ENCODE measurements around the gene CD37. TPM values are rescaled to one million over a fixed set of nuclear protein-coding genes. Genes with fewer than 3 reads are reported as not detected.

CD37 gene
- polyA plus RNA-seq, 1 of the 3 experiments (the other 2 are of a cell fraction): not detected

DNA sequence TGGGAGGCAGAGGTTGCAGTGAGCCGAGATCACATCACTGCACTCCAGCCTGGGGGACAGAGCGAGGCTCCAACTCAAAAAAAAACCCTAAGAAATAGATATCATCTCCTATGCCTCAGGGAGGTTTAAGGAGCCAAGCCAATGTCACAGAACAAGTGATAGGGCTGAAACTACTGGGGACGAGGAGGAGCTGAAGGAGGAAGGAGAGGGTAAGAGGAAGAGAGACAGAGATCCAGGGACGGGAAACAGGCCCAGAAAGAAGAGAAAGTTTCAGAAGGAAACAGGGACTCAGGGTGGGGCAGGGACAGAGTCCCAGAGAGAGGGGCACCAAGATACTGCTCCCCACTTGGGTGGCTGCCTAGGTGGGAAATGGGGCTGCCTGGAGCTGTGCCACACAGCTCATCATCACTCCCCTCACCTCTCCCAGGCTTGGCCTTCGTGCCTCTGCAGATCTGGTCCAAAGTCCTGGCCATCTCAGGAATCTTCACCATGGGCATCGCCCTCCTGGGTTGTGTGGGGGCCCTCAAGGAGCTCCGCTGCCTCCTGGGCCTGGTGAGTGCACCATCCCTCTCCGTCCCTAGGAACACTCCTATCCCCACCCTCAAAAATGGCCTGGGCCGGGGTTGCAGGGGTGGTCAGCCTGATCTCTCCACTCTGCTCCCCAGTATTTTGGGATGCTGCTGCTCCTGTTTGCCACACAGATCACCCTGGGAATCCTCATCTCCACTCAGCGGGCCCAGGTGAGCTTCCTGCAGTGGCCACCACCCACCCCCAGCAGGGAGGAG, 1.5 kb downstream of the CD37 start:
- Histone ChIP-seq H3K27ac (ENCODE audit: low read depth in 2 of 2, low read length in 1 of 2) (no peak overlapping the region), H3F3A (replicated peaks; ENCODE audit: insufficient read depth) (peaks cover 2% of the 10 kb centered on the region), H2AFZ (ENCODE audit: low read depth) (no peak overlapping the region), H3K4me2 (no peak overlapping the region), H3K79me2 (ENCODE audit: insufficient read depth) (no peaks in the 10 kb centered on the region), H3K9me3 (no peaks in the 10 kb centered on the region), H3K9ac (no peak overlapping the region), H4K20me1 (ENCODE audit: insufficient read depth) (peaks cover 2% of the 10 kb centered on the region; the same call in 1 of the 2 replicates), H3K36me3 (replicated peaks in 1 of 2; ENCODE audit: control insufficient read depth in 1 of 2, insufficient read depth in 2 of 2, low read length in 1 of 2) (peaks cover 0 to 9% of the 10 kb centered on the region in 2 experiments), H3K4me3 (ENCODE audit: low read depth in 2 of 2, low read length in 1 of 2) (no peak overlapping the region), H3K4me1 (ENCODE audit: control insufficient read depth in 1 of 2, insufficient read depth in 2 of 2, low read depth in 1 of 2, low read length in 1 of 2) (peaks cover 0 to 6% of the 10 kb centered on the region in 2 experiments; a peak in 1 of 4 replicates), H3K27me3 (ENCODE audit: insufficient read depth) (no peaks in the 10 kb centered on the region), H3K9me2 (no peaks in the 10 kb centered on the region)
- no peak for TF ChIP-seq SIN3A (IDR thresholded peaks at IDR 0.05; ENCODE audit: borderline replicate concordance, low read depth, low read length)
- no peak for TF ChIP-seq FOXM1 (IDR thresholded peaks at IDR 0.05; ENCODE audit: low read depth)
- TF ChIP-seq GATA2 (CRISPR knock-in tag; IDR thresholded peaks at IDR 0.05): no peak
- no peak for TF ChIP-seq FOSL2 (IDR thresholded peaks at IDR 0.05; ENCODE audit: borderline replicate concordance, low read depth)
- TF ChIP-seq, protein P1, sequence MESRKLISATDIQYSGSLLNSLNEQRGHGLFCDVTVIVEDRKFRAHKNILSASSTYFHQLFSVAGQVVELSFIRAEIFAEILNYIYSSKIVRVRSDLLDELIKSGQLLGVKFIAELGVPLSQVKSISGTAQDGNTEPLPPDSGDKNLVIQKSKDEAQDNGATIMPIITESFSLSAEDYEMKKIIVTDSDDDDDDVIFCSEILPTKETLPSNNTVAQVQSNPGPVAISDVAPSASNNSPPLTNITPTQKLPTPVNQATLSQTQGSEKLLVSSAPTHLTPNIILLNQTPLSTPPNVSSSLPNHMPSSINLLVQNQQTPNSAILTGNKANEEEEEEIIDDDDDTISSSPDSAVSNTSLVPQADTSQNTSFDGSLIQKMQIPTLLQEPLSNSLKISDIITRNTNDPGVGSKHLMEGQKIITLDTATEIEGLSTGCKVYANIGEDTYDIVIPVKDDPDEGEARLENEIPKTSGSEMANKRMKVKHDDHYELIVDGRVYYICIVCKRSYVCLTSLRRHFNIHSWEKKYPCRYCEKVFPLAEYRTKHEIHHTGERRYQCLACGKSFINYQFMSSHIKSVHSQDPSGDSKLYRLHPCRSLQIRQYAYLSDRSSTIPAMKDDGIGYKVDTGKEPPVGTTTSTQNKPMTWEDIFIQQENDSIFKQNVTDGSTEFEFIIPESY (IDR thresholded peaks at IDR 0.05; ENCODE audit: borderline replicate concordance, low read depth): no peak
- no peak for TF ChIP-seq TAF1 (IDR thresholded peaks at IDR 0.05; ENCODE audit: borderline replicate concordance, low read depth, low read length)
- no peak for TF ChIP-seq EP300 (IDR thresholded peaks at IDR 0.05; ENCODE audit: borderline replicate concordance in 1 of 2, low read depth in 1 of 2, low read length in 1 of 2)
- TF ChIP-seq JUND (IDR thresholded peaks at IDR 0.05): no peak
- TF ChIP-seq TCF12 (IDR thresholded peaks at IDR 0.05): no peak
- TF ChIP-seq, protein P2, sequence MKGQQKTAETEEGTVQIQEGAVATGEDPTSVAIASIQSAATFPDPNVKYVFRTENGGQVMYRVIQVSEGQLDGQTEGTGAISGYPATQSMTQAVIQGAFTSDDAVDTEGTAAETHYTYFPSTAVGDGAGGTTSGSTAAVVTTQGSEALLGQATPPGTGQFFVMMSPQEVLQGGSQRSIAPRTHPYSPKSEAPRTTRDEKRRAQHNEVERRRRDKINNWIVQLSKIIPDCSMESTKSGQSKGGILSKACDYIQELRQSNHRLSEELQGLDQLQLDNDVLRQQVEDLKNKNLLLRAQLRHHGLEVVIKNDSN (IDR thresholded peaks at IDR 0.05; ENCODE audit: borderline replicate concordance, low read depth): no peak
- no peak for TF ChIP-seq RAD21 (IDR thresholded peaks at IDR 0.05; ENCODE audit: low read length)
- no peak for TF ChIP-seq CHD2 (IDR thresholded peaks at IDR 0.05; ENCODE audit: low read length, partially characterized antibody)
- no peak for TF ChIP-seq RCOR1 (IDR thresholded peaks at IDR 0.05; ENCODE audit: low read length)
- TF ChIP-seq MEF2A (IDR thresholded peaks at IDR 0.05; ENCODE audit: borderline replicate concordance, low read depth): no peak
- POLR2A ChIA-PET: no interaction called here
- no peak for DNase-seq
- CTCF ChIA-PET: no interaction called here
- WGBS (ENCODE audit: low lambda C conversion rate): 89% methylated on average over 8 of the region's 10 CpGs

Measured in SK-N-SH (cell line).